Measurements from ENCODE around the gene DIPK1B.

- no peak for TF ChIP-seq MYC (IDR thresholded peaks at IDR 0.05; ENCODE audit: low read depth, low read length)
- TF ChIP-seq GATA2 (IDR thresholded peaks at IDR 0.05; ENCODE audit: insufficient read depth, insufficient read length, low read depth, low read length): no peak
- no peak for TF ChIP-seq CTCF (IDR thresholded peaks at IDR 0.05; ENCODE audit: extremely low read depth in 1 of 2, insufficient read depth in 1 of 2, low read depth in 1 of 2, low read length in 2 of 2)
- no peak for TF ChIP-seq POLR2AphosphoS5 (IDR thresholded peaks at IDR 0.05; ENCODE audit: insufficient read depth, low read depth, low read length)
- TF ChIP-seq POLR2A (IDR thresholded peaks at IDR 0.05; ENCODE audit: low read depth, low read length): no peak
- TF ChIP-seq EZH2 (IDR thresholded peaks at IDR 0.05; ENCODE audit: borderline replicate concordance, low read depth, low read length, severe bottlenecking): no peak
- no peak for TF ChIP-seq MAX (IDR thresholded peaks at IDR 0.05; ENCODE audit: insufficient read depth, insufficient read length)
These were observed 36.6 kb downstream of the DIPK1B start for GRCh38 chr9:136748666-136749611.
